ENCODE data around the gene TANK.
"Not testable (repeated sequence)": the region's sequence is repeated elsewhere in the genome, so short reads cannot be mapped to it uniquely, and the experiment has no call there.

Gene TANK

GRCh38 chr2:161160226-161161073, at the start of gene TANK:
Gene TANK, plus strand, starts transcription at chr2:161160428. Its CDS starts 19,235 bp downstream, at chr2:161179663.
- peak; percentile 95 for DNase-seq

- DNase-seq = no peak
Observed at GRCh38 chr2:161111531-161111930, 48.7 kb upstream of the TANK start.

- no peak for DNase-seq
Observed at GRCh38 chr2:161112908-161113307, 47.3 kb upstream of the TANK start.

GRCh38 chr2:161113693-161114575, 46.3 kb upstream of the TANK start:
- DNase-seq = no peak

- DNase-seq = no peak
Observed at GRCh38 chr2:161115205-161115604, 45.0 kb upstream of the TANK start.

GRCh38 chr2:161115605-161116380, 44.4 kb upstream of the TANK start:
- no peak for DNase-seq

GRCh38 chr2:161116509-161116908, 43.7 kb upstream of the TANK start:
- DNase-seq = no peak

- no peak for DNase-seq
Observed at GRCh38 chr2:161117506-161117905, 42.7 kb upstream of the TANK start.

GRCh38 chr2:161118722-161119121, 41.5 kb upstream of the TANK start:
- no peak for DNase-seq

GRCh38 chr2:161119483-161119882, 40.7 kb upstream of the TANK start:
- no peak for DNase-seq

GRCh38 chr2:161120775-161121174, 39.5 kb upstream of the TANK start:
- DNase-seq = no peak

- no peak for DNase-seq
Observed at GRCh38 chr2:161121622-161122021, 38.6 kb upstream of the TANK start.

- no peak for DNase-seq
Observed at GRCh38 chr2:161122772-161123530, 37.3 kb upstream of the TANK start.

- DNase-seq = no peak
Observed at GRCh38 chr2:161123531-161124030, 36.6 kb upstream of the TANK start.

GRCh38 chr2:161124201-161124600, 36.0 kb upstream of the TANK start:
- DNase-seq = no peak

- DNase-seq = no peak
Observed at GRCh38 chr2:161128885-161129284, 31.3 kb upstream of the TANK start.

- DNase-seq = no peak
Observed at GRCh38 chr2:161130354-161130753, 29.9 kb upstream of the TANK start.

- DNase-seq = no peak
Observed at GRCh38 chr2:161131074-161131680, 29.1 kb upstream of the TANK start.

GRCh38 chr2:161131804-161132203, 28.4 kb upstream of the TANK start:
- no peak for DNase-seq

GRCh38 chr2:161132384-161132783, 27.8 kb upstream of the TANK start:
- DNase-seq = not testable (repeated sequence)

GRCh38 chr2:161133366-161133765, 26.9 kb upstream of the TANK start:
- no peak for DNase-seq

Data from activated T-cell treated with anti-CD3 and anti-CD28 coated beads, Interleukin-2, amount 50 U/mL, for 48 hours (primary cell).